ENCODE results near the gene RABGAP1.

RABGAP1 gene

DNA sequence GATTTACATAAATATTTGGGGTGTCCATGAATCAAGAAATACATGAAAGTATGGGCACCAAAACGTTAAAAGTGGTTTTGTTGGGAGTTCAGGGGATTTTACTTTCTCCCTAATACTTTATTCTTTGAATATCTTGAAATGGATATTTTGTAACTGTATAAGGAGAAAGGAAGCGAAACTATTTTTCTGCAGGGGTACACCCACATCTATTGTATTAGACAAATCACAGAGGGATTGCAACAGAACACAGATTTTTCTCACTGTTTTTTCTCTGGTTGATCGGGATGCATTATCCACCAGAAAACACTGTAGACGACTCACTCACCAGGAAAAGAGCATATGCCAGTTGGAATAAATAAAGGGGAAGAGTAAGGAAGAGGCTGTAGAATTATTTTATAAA is 1.2 kb upstream of the RABGAP1 start:
- Histone ChIP-seq H3K27me3 (ENCODE audit: insufficient read depth, low read depth, severe bottlenecking) (no peaks in the 10 kb centered on the region), H3K27ac (no peak overlapping the region), H3K4me3 (ENCODE audit: low read depth, low read length) (no peak overlapping the region), H3K36me3 (peaks cover 30% of the 10 kb centered on the region), H3K9me3 (ENCODE audit: severe bottlenecking) (no peaks in the 10 kb centered on the region)
- TF ChIP-seq, protein P1, sequence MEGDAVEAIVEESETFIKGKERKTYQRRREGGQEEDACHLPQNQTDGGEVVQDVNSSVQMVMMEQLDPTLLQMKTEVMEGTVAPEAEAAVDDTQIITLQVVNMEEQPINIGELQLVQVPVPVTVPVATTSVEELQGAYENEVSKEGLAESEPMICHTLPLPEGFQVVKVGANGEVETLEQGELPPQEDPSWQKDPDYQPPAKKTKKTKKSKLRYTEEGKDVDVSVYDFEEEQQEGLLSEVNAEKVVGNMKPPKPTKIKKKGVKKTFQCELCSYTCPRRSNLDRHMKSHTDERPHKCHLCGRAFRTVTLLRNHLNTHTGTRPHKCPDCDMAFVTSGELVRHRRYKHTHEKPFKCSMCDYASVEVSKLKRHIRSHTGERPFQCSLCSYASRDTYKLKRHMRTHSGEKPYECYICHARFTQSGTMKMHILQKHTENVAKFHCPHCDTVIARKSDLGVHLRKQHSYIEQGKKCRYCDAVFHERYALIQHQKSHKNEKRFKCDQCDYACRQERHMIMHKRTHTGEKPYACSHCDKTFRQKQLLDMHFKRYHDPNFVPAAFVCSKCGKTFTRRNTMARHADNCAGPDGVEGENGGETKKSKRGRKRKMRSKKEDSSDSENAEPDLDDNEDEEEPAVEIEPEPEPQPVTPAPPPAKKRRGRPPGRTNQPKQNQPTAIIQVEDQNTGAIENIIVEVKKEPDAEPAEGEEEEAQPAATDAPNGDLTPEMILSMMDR (IDR thresholded peaks at IDR 0.05; ENCODE audit: low read depth, low read length), result no peak
- DNase-seq, result no peak

DNA sequence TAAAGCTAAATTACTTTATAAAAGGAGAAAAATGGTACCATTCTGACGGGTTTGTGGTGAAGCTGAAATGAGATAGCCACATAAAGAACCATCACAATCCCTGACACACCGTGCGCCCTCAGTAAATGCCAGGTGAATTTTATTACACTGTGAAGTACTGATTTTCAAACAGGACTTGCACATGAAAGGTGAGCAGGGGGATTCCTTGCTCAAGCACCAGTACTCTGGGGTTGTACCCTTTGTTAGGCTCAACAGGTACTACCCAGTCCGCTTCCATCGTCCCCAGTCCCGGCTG is 419 bp upstream of the RABGAP1 start:
- H3K27ac ChIP-seq, result peak overlapping the region; percentile 54
- no peaks in the 10 kb centered on the region for H3K9me3 ChIP-seq (ENCODE audit: severe bottlenecking)
- no peaks in the 10 kb centered on the region for H3K27me3 ChIP-seq (ENCODE audit: insufficient read depth, low read depth, severe bottlenecking)
- DNase-seq, result no peak
- peak overlapping the region; percentile 31 for H3K4me3 ChIP-seq (ENCODE audit: low read depth, low read length)
- peaks cover 27% of the 10 kb centered on the region for H3K36me3 ChIP-seq
- TF ChIP-seq, protein P1 (IDR thresholded peaks at IDR 0.05; ENCODE audit: low read depth, low read length), result no peak

- TF ChIP-seq, protein P1 (IDR thresholded peaks at IDR 0.05; ENCODE audit: low read depth, low read length), result no peak
- Histone ChIP-seq H3K4me3 (ENCODE audit: low read depth, low read length) (peak overlapping the region; percentile 90), H3K27ac (peak overlapping the region; percentile 92), H3K9me3 (ENCODE audit: severe bottlenecking) (no peaks in the 10 kb centered on the region), H3K36me3 (peaks cover 19% of the 10 kb centered on the region), H3K27me3 (ENCODE audit: insufficient read depth, low read depth, severe bottlenecking) (no peaks in the 10 kb centered on the region)
- no peak for DNase-seq
These were observed 888 bp downstream of the RABGAP1 start for GRCh38 chr9:122941582-122942234.

- H3K27me3 ChIP-seq (ENCODE audit: insufficient read depth, low read depth, severe bottlenecking), result no peaks in the 10 kb centered on the region
- no peak overlapping the region for H3K4me3 ChIP-seq (ENCODE audit: low read depth, low read length)
- no peaks in the 10 kb centered on the region; the same call in 1 of the 2 replicates for H3K36me3 ChIP-seq
- no peak for DNase-seq
- TF ChIP-seq, protein P1 (IDR thresholded peaks at IDR 0.05; ENCODE audit: low read depth, low read length), result no peak
- H3K9me3 ChIP-seq (ENCODE audit: severe bottlenecking), result no peaks in the 10 kb centered on the region
- no peak overlapping the region for H3K27ac ChIP-seq
These were observed 4.4 kb downstream of the RABGAP1 start for GRCh38 chr9:122944960-122945888.

DNA sequence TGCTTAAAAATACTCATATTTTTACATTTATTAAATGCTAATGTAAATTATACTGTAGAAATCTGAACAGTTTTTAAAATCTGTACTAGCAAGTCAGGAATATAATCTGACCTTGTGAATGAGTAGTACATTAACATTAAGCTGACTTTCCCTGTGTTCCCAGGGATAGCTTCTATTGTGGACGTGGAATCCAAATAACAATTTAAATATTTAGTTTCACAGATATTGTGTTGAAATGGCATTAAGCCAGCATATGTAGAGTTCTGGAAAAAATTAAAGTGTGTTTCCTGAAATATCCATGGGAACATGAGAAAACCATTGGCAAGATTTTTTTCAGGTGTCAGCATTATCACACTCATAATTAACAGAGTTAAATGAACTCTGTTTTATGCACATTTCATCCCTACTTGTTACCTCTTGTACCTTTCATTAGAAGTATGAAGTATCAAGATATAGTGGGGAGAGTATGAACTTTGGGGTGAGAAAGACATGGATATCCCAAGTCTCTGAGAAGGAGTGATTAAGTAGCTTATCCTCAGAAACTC is 5.7 kb downstream of the RABGAP1 start:
- Histone ChIP-seq H3K27ac (no peak overlapping the region), H3K36me3 (no peaks in the 10 kb centered on the region; the same call in none of the 2 replicates), H3K27me3 (ENCODE audit: insufficient read depth, low read depth, severe bottlenecking) (no peaks in the 10 kb centered on the region), H3K4me3 (ENCODE audit: low read depth, low read length) (no peak overlapping the region), H3K9me3 (ENCODE audit: severe bottlenecking) (no peaks in the 10 kb centered on the region)
- DNase-seq, result no peak
- TF ChIP-seq, protein P1 (IDR thresholded peaks at IDR 0.05; ENCODE audit: low read depth, low read length), result no peak

All from WERI-Rb-1 (cell line).